ENCODE data around the gene TEN1. TPM values are rescaled to one million over a fixed set of nuclear protein-coding genes. Genes with fewer than 3 reads are reported as not detected.
A peak's percentile ranks its signal among the peaks of the same experiment; 100 is the strongest.

The TEN1 gene
- total RNA-seq, 1 donor, result 23.2 TPM

DNA sequence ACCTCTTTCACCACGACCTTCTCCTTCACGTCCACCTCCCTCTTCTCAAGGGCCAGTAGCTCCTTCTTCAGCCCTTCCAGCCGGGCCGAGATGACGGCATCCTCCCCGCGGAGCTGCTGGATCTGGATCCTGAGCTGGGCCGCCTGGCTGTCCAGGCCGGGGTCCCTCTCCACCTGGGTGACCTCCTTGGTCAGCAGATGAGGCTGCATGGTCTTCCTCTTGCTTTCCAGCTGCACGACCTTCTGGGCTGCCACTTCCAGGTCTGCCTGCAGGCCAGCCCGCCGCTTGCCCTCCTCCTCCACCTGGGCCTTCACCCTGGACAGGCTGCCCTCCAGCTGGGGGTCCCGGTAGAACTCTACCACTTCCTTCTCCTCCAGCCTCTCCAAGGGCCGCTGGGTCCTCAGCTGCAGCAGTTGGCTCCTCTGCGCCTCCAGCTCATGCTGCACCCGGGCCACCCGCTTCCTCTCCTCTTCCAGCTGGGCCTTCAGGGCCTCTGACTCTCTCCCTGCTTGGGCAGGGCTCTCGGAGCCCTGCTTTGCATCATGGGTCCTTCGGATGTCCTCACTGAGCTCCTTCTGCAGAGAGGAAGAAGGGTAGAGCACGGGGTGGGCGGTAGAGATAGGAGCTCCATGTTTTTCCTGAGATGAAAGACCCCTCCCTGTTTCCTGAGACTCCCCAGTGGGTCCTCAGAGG is 31.1 kb downstream of the TEN1 start:
- Histone ChIP-seq H3K27ac (ENCODE audit: low read depth, low read length) (no peak overlapping the region), H3K4me3 (ENCODE audit: insufficient read depth, low read length) (no peak overlapping the region), H3K9me3 (ENCODE audit: low read depth, low read length) (no peaks in the 10 kb centered on the region), H3K79me2 (ENCODE audit: insufficient read depth, low read length) (no peaks in the 10 kb centered on the region), H2AFZ (ENCODE audit: low read length) (no peak overlapping the region), H3K36me3 (ENCODE audit: insufficient read depth, low read length) (no peaks in the 10 kb centered on the region), H3K4me2 (ENCODE audit: insufficient read depth, low read length) (no peak overlapping the region), H3K4me1 (ENCODE audit: insufficient read depth, low read length) (no peaks in the 10 kb centered on the region), H3K27me3 (ENCODE audit: insufficient read depth, low read length) (no peaks in the 10 kb centered on the region), H4K20me1 (ENCODE audit: insufficient read depth, low read length) (no peaks in the 10 kb centered on the region)
- peak; percentile 65 for DNase-seq (ENCODE audit: insufficient read length, low spot score, missing footprints)
- TF ChIP-seq, protein P1, sequence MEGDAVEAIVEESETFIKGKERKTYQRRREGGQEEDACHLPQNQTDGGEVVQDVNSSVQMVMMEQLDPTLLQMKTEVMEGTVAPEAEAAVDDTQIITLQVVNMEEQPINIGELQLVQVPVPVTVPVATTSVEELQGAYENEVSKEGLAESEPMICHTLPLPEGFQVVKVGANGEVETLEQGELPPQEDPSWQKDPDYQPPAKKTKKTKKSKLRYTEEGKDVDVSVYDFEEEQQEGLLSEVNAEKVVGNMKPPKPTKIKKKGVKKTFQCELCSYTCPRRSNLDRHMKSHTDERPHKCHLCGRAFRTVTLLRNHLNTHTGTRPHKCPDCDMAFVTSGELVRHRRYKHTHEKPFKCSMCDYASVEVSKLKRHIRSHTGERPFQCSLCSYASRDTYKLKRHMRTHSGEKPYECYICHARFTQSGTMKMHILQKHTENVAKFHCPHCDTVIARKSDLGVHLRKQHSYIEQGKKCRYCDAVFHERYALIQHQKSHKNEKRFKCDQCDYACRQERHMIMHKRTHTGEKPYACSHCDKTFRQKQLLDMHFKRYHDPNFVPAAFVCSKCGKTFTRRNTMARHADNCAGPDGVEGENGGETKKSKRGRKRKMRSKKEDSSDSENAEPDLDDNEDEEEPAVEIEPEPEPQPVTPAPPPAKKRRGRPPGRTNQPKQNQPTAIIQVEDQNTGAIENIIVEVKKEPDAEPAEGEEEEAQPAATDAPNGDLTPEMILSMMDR (IDR thresholded peaks at IDR 0.05; ENCODE audit: extremely low read depth, low read depth, low read length), result no peak

DNA sequence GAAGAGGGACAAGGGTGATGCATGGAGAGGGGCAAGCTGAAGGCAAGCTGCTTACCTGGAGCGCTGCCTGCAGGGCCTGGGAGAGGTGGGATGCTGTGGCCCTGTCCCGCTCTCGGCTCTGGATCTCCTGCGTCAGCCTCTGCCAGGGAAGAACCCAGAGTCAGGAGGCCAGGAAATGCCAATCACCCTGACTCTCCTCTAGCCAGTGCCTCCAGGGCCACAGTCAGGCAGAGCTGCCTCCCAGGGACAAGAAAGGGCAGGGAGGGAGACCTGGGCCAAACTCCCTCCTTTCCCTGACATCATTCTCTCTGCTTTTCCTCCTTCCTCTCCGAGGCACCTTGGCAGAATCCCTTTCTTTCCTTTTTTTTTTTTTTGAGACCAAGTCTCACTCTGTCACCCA is 32.9 kb downstream of the TEN1 start:
- Histone ChIP-seq H3K4me3 (ENCODE audit: insufficient read depth, low read length) (no peak overlapping the region), H3K79me2 (ENCODE audit: insufficient read depth, low read length) (no peaks in the 10 kb centered on the region), H3K4me1 (ENCODE audit: insufficient read depth, low read length) (no peaks in the 10 kb centered on the region), H3K4me2 (ENCODE audit: insufficient read depth, low read length) (no peak overlapping the region), H2AFZ (ENCODE audit: low read length) (no peak overlapping the region), H3K27ac (ENCODE audit: low read depth, low read length) (no peak overlapping the region), H3K9me3 (ENCODE audit: low read depth, low read length) (no peaks in the 10 kb centered on the region), H3K27me3 (ENCODE audit: insufficient read depth, low read length) (no peaks in the 10 kb centered on the region), H3K36me3 (ENCODE audit: insufficient read depth, low read length) (no peaks in the 10 kb centered on the region), H4K20me1 (ENCODE audit: insufficient read depth, low read length) (no peaks in the 10 kb centered on the region)
- DNase-seq (ENCODE audit: insufficient read length, low spot score, missing footprints), result peak; percentile 76
- TF ChIP-seq, protein P1 (IDR thresholded peaks at IDR 0.05; ENCODE audit: extremely low read depth, low read depth, low read length), result no peak

DNA sequence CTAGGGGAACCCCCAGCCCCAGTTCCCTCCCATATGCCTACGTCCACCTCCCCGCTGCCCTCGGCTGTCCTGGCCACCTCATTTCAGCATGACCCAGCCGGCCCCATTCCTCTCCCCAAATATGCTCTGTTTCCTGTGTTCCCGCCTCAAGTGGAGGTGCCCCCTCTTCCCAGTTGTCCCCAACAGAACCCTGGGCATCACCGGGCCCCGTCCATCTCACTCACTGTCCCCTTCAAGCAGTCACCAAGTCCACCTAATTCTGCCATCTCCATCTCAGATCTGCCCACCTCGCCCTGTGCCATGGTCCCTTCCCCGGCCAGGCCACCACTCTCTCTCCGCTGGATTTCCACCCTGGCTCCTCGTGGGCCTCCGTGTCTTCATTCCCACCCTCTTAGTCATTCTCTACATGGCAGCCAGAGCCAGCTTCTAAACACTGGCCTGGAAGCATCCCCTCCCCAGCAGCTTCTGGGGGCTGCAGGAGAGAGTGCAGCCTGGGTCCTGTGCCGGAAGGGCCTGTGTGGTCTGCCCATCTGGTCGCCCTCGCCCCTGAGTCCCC is 34.4 kb downstream of the TEN1 start:
- H2AFZ ChIP-seq (ENCODE audit: low read length), result no peak overlapping the region
- no peaks in the 10 kb centered on the region for H3K79me2 ChIP-seq (ENCODE audit: insufficient read depth, low read length)
- H3K4me1 ChIP-seq (ENCODE audit: insufficient read depth, low read length), result no peaks in the 10 kb centered on the region
- H4K20me1 ChIP-seq (ENCODE audit: insufficient read depth, low read length), result no peaks in the 10 kb centered on the region
- peak; percentile 58 for DNase-seq (ENCODE audit: insufficient read length, low spot score, missing footprints)
- H3K4me3 ChIP-seq (ENCODE audit: insufficient read depth, low read length), result no peak overlapping the region
- no peak overlapping the region for H3K4me2 ChIP-seq (ENCODE audit: insufficient read depth, low read length)
- no peaks in the 10 kb centered on the region for H3K27me3 ChIP-seq (ENCODE audit: insufficient read depth, low read length)
- H3K9me3 ChIP-seq (ENCODE audit: low read depth, low read length), result no peaks in the 10 kb centered on the region
- no peak overlapping the region for H3K27ac ChIP-seq (ENCODE audit: low read depth, low read length)
- TF ChIP-seq, protein P1 (IDR thresholded peaks at IDR 0.05; ENCODE audit: extremely low read depth, low read depth, low read length), result no peak
- no peaks in the 10 kb centered on the region for H3K36me3 ChIP-seq (ENCODE audit: insufficient read depth, low read length)

DNA sequence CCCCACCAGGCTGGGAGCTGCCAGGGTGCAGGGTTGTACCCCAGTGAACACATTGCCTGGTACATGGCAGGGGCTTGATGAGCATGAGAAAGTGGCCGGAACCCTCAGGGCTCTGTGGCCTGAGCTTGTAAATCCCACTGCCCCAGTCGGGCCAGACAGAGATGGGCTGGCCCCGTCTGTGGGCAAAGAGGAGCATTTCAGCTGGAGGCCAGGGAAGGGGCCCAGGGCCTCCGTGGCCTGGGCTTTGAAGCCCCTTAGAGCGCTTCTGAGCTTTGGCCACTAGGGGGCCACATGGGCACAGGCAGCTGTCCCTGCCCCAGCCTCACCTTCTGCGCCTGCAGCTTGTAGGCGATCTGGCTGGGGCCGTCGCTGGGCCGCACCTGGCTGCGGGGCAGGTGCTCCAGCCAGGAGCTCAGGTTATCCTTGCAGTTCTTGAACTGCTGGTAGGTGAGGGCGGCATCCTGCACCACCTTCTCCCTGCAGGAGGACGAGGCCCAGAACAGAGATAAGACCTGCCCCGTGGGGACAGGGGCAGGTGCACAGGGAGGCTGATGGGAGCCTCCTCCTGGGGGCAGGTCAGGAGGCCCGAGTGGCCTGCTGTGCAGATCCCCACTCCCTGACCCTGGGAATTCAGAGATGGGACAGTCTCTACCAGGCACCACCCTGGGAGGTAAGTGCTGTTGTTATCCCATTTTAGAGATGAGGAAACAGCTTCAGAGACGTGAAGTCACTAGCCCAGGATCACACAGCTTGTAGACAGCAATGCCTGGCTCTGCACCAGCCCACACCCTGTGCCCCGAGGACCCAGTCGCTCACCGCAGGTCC is 35.3 kb downstream of the TEN1 start:
- H3K36me3 ChIP-seq (ENCODE audit: insufficient read depth, low read length), result no peaks in the 10 kb centered on the region
- no peak overlapping the region for H3K4me3 ChIP-seq (ENCODE audit: insufficient read depth, low read length)
- peak; percentile 99 for DNase-seq (ENCODE audit: insufficient read length, low spot score, missing footprints)
- H3K9me3 ChIP-seq (ENCODE audit: low read depth, low read length), result no peaks in the 10 kb centered on the region
- TF ChIP-seq, protein P1 (IDR thresholded peaks at IDR 0.05; ENCODE audit: extremely low read depth, low read depth, low read length), result peak; percentile 81
- no peaks in the 10 kb centered on the region for H3K4me1 ChIP-seq (ENCODE audit: insufficient read depth, low read length)
- H3K79me2 ChIP-seq (ENCODE audit: insufficient read depth, low read length), result no peaks in the 10 kb centered on the region
- no peak overlapping the region for H3K27ac ChIP-seq (ENCODE audit: low read depth, low read length)
- H2AFZ ChIP-seq (ENCODE audit: low read length), result no peak overlapping the region
- H3K27me3 ChIP-seq (ENCODE audit: insufficient read depth, low read length), result no peaks in the 10 kb centered on the region
- H3K4me2 ChIP-seq (ENCODE audit: insufficient read depth, low read length), result no peak overlapping the region
- H4K20me1 ChIP-seq (ENCODE audit: insufficient read depth, low read length), result no peaks in the 10 kb centered on the region
